GDM1 (cell line): ENCODE data around the gene SPI1.

Experiments used
- DNase-seq: peaks from one replicate; lab custom pipeline; 2025; lab: John Stamatoyannopoulos, UW

Gene SPI1

GRCh38 chr11:47378010-47378835 is at the start of gene SPI1:
SPI1 (minus strand) TSS chr11:47378547; CDS start chr11:47378353, 194 bp downstream.
- peak; percentile 83 for DNase-seq

- DNase-seq = peak; percentile 91
Observed at GRCh38 chr11:47426062-47426956, 48.0 kb upstream of the SPI1 start, which contains the start of gene PSMC3. PSMC3 (minus strand) TSS chr11:47426439; CDS start chr11:47426279, 160 bp downstream.

DNA sequence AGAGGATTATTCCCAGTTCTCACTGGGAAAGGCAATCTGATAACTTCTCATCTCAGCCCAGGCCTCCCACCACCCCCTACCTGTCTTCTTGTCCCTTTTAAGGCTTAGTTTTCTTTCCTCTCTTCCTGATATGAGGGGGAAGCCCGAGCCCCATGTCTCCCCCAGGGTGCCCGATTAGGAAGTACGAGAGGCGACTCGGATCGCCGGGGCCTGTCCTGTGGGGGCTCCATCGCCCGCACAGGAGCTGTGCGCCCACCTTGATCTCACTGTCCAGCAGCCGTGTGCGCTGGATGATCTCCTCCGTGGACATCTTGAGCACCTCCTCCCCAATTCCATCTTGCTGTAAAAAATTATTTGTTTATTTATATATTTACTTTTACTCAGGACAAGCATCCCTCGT is 47.3 kb upstream of the SPI1 start:
- DNase-seq = no peak

DNA sequence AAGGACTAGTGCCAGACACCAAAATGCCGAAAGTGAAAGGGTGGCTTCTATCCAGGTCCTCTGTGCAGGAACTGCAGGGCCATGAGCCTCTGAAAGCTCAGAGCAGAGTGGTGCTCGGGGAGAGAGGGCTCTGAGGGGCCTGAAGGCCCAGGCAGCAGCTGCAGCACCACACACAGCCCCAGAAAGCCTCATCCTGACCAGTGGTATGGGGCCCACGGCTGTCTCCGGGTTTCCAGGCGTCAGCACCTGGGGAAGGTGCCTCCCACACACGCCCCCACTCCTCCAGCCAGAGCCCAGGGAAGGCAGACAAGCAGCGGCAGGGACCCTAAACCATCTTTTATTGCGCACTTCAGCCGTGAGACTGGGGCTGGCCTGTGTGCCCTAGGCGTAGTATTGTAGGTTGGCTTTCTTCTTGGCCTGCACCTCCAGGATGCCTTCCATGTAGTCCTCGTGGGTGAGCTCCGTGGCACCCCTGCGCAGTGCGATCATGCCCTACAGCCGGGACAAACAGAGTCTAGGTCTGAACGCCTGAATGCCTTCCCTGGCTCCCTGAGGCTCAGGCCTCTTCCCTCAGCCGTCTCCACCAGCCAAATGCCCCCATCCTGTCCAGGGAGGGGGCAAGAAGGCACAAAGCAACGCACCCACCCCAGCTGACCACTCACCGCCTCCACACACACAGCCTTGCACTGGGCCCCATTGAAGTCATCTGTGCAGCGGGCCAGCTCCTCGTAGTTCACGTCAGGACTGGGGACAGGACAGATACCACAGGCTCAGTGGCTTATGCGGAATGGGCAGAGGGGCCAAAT is 40.3 kb upstream of the SPI1 start:
- DNase-seq = no peak

GRCh38 chr11:47417712-47418111 is 39.4 kb upstream of the SPI1 start:
- DNase-seq = no peak

- DNase-seq = no peak
Observed at GRCh38 chr11:47415949-47416472, 37.7 kb upstream of the SPI1 start.

GRCh38 chr11:47415091-47415854 is 36.9 kb upstream of the SPI1 start:
- DNase-seq = no peak

DNA sequence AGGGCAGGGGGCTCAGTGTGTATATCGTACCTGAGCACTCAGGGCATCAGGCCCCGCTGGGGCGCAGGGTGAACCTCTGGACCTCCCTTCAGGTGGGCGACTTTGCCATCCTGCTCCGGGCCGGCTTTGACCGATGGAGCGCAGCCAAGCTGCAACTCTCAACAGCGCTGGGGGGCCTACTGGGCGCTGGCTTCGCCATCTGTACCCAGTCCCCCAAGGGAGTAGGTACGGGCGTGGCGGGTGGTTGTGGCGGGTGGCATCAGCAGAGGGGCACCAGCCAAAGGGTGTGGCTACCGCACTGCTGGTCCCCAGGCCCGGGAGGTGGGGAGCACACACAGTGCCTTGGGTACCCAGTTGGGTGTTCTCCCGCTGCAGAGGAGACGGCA is 36.3 kb upstream of the SPI1 start:
- no peak for DNase-seq

- no peak for DNase-seq
Observed at GRCh38 chr11:47413908-47414684, 35.7 kb upstream of the SPI1 start.

GRCh38 chr11:47413351-47413750 is 35.0 kb upstream of the SPI1 start:
- no peak for DNase-seq

GRCh38 chr11:47411884-47412746 is 33.8 kb upstream of the SPI1 start:
- DNase-seq = peak; percentile 30

DNA sequence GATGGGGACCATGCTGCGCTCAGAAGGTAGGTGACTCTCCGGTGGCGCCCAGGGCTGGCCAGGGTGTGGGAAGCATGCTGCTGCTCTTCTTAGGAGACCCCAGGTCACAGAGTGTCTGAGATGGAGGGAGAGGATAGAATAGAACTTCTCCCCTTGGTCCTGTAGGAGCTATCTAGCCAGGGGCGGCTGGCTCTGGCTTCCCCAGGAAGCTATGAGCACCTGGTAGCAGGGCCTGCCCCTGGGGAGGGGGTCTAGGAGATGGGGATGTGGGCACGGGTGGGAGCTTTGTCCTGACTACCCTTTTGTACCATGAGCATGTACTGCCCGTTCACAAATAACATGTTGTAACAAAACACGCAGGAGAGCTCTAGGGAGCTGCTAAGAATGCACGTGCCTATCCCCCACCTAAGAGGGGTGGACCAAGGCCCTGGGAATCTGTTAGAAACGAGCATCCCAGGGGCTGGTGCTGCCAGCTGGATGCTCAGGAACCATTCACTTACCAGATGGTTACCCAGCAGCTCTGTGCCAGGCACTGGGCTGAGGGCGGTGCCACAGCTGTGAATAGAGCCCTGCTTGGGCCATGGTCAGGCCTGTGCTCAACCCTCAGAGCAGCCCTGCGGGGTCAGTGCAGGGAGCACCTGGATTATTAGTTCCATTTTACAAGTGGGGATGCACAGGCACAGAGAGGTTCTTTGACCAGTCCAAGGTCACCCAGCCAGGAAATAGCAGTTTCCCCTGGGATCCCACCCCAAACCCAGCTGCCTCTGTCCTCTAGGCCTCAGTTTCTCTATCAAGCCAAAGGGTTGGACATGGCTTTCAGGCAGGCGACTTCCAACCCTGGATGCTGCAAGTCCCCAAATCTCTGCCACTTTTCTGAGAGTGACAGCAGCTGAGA is 32.3 kb upstream of the SPI1 start:
- DNase-seq = no peak

GRCh38 chr11:47409440-47410369 is 31.4 kb upstream of the SPI1 start:
- no peak for DNase-seq

GRCh38 chr11:47408598-47409439 is 30.5 kb upstream of the SPI1 start:
- no peak for DNase-seq

DNA sequence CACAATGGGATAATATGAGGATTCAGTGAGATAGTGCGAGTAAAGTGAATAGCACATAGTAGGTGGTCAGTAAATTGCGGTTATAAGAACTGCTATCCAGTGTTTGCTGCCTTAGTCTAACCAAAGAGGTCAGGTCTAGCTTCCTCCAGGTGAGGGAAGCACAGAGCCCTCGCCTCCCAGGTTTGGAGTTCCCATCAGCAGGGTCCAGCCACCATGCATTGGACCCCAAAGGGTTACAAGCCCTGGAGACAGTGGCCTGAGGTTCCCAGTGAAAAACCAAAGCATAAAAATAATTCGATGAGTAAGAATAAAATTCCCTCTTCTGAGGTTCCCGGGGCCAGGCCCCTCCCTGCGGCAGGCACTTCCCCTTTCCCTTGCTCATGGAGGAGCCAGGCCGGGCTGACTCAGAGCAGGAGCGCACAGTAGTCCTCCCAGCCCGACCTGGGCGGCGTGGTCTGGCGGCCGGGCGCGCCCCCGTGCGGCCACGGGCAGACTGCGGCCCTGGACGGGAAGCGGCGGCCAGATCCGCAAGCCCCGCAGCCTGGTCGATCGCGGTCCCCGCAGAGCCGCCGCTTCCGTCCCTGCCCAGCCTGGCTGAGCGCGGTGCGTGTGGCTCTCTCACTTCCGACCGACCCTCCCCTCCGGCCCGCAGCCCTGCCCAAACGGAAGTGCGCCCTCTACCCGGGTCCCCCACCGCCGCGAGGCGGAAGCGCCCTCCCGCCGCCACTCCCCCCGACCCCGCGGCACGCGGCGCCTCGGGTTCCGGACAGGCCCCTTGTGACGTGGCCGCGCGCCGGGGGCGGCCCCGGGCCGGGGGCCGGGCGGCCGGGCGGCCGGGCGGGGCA is 29.6 kb upstream of the SPI1 start, which contains the start of gene SLC39A13:
Gene SLC39A13 (plus strand): TSS at position 845 of the 845 bp plus-strand sequence. CDS start 1,505 bp downstream, outside the sequence.
- peak; percentile 97 for DNase-seq
